A673 (cell line): ENCODE results near the gene RPS6KA5.

ENCODE experiments used
- EZH2 ChIP-seq: fragments of 200-600 bp; sonication (generic); IDR thresholded peaks from 2 replicates; pipeline ENCODE4 v1.6.1; 2017; ENCODE audit warnings: borderline replicate concordance, low read depth, mild to moderate bottlenecking, mixed read lengths, antibody characterized with exemption, low read length; ENCODE audit not compliant: poor library complexity, severe bottlenecking
- TF ChIP-seq, protein P1 (sequence below): fragments of 300-800, 200-600 bp; sonication (generic); conservative IDR thresholded peaks from 2 replicates; pipeline ENCODE4 v1.5.1; 2017; ENCODE audit warnings: low read depth, mild to moderate bottlenecking, antibody characterized with exemption, low read length, moderate library complexity, mixed read lengths

GRCh38 chr14:91108941-91109611 is 48.6 kb upstream of the RPS6KA5 start:
- TF ChIP-seq, protein P1, sequence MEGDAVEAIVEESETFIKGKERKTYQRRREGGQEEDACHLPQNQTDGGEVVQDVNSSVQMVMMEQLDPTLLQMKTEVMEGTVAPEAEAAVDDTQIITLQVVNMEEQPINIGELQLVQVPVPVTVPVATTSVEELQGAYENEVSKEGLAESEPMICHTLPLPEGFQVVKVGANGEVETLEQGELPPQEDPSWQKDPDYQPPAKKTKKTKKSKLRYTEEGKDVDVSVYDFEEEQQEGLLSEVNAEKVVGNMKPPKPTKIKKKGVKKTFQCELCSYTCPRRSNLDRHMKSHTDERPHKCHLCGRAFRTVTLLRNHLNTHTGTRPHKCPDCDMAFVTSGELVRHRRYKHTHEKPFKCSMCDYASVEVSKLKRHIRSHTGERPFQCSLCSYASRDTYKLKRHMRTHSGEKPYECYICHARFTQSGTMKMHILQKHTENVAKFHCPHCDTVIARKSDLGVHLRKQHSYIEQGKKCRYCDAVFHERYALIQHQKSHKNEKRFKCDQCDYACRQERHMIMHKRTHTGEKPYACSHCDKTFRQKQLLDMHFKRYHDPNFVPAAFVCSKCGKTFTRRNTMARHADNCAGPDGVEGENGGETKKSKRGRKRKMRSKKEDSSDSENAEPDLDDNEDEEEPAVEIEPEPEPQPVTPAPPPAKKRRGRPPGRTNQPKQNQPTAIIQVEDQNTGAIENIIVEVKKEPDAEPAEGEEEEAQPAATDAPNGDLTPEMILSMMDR = no peak
- no peak for TF ChIP-seq EZH2
